HEK293 (cell line): ENCODE data around the gene DDN.
A peak's percentile ranks its signal among the peaks of the same experiment; 100 is the strongest.

Experiments used
- FEZF1 ChIP-seq: fragments of 450-650 bp; formaldehyde crosslinking; IDR thresholded peaks from 2 replicates; pipeline ENCODE4 v1.5.1; 2016; ENCODE audit warnings: missing biosample characterization, missing genetic modification characterization
- PRDM1 ChIP-seq: fragments of 450-650 bp; formaldehyde crosslinking; IDR thresholded peaks from 2 replicates; pipeline ENCODE4; 2016; ENCODE audit warnings: missing biosample characterization, missing genetic modification characterization
- RBAK ChIP-seq: fragments of 450-650 bp; formaldehyde crosslinking; IDR thresholded peaks from 2 replicates; pipeline ENCODE4 v1.5.1; 2016; ENCODE audit warnings: missing biosample characterization, missing genetic modification characterization
- SETDB1 ChIP-seq: IDR thresholded peaks from one replicate; pipeline ENCODE4 v1.6.1; 2017; ENCODE audit warnings: mild to moderate bottlenecking, low read length, moderate library complexity, mixed read lengths; ENCODE audit not compliant: insufficient read length
- SP3 ChIP-seq: fragments of 450-650 bp; formaldehyde crosslinking; IDR thresholded peaks from 2 replicates; pipeline ENCODE4 v1.5.1; 2016; ENCODE audit warnings: missing biosample characterization, missing genetic modification characterization
- YY2 ChIP-seq: fragments of 450-650 bp; formaldehyde crosslinking; IDR thresholded peaks from 2 replicates; pipeline ENCODE4 v1.5.1; 2016; ENCODE audit warnings: missing biosample characterization, missing genetic modification characterization
- ZNF174 ChIP-seq: fragments of 450-650 bp; formaldehyde crosslinking; IDR thresholded peaks from 2 replicates; pipeline ENCODE4 v1.5.0; 2017; ENCODE audit warnings: missing biosample characterization, mild to moderate bottlenecking, missing genetic modification characterization
- ZNF223 ChIP-seq: fragments of 450-650 bp; formaldehyde crosslinking; IDR thresholded peaks from 2 replicates; pipeline ENCODE4 v1.5.1; 2016; ENCODE audit warnings: missing biosample characterization, missing genetic modification characterization
- ZNF23 ChIP-seq: fragments of 450-650 bp; formaldehyde crosslinking; IDR thresholded peaks from 2 replicates; pipeline ENCODE4 v1.5.1; 2016; ENCODE audit warnings: missing biosample characterization, missing genetic modification characterization, borderline replicate concordance
- ZNF350 ChIP-seq: fragments of 450-650 bp; formaldehyde crosslinking; IDR thresholded peaks from 2 replicates; pipeline ENCODE4 v1.5.0; 2017; ENCODE audit warnings: missing biosample characterization, mild to moderate bottlenecking, missing genetic modification characterization
- ZNF521 ChIP-seq: fragments of 450-650 bp; formaldehyde crosslinking; IDR thresholded peaks from 2 replicates; pipeline ENCODE4 v1.5.1; 2017; ENCODE audit warnings: missing biosample characterization, mild to moderate bottlenecking, missing genetic modification characterization
- ZNF600 ChIP-seq: fragments of 450-650 bp; formaldehyde crosslinking; IDR thresholded peaks from 2 replicates; pipeline ENCODE4 v1.5.1; 2016; ENCODE audit warnings: missing biosample characterization, missing genetic modification characterization
- ZNF623 ChIP-seq: fragments of 450-650 bp; formaldehyde crosslinking; IDR thresholded peaks from 2 replicates; pipeline ENCODE4 v1.5.1; 2016; ENCODE audit warnings: missing biosample characterization, missing genetic modification characterization
- ZNF629 ChIP-seq: fragments of 450-650 bp; formaldehyde crosslinking; IDR thresholded peaks from 2 replicates; pipeline ENCODE4 v1.5.1; 2017; ENCODE audit warnings: missing biosample characterization, missing genetic modification characterization
- ZNF654 ChIP-seq: fragments of 450-650 bp; formaldehyde crosslinking; IDR thresholded peaks from 2 replicates; pipeline ENCODE4 v1.5.1; 2016; ENCODE audit warnings: low read depth, missing biosample characterization, missing genetic modification characterization
- ZNF664 ChIP-seq: fragments of 450-650 bp; formaldehyde crosslinking; IDR thresholded peaks from 2 replicates; pipeline ENCODE4 v1.5.1; 2016; ENCODE audit warnings: missing biosample characterization, missing genetic modification characterization
- ZNF677 ChIP-seq: fragments of 450-650 bp; IDR thresholded peaks from 2 replicates; pipeline ENCODE4 v1.5.0; 2018; ENCODE audit warnings: missing biosample characterization, mild to moderate bottlenecking, missing genetic modification characterization, moderate library complexity
- ZNF707 ChIP-seq: fragments of 450-650 bp; formaldehyde crosslinking; IDR thresholded peaks from 2 replicates; pipeline ENCODE4 v1.5.1; 2016; ENCODE audit warnings: missing biosample characterization, missing genetic modification characterization
- ZNF776 ChIP-seq: fragments of 450-650 bp; formaldehyde crosslinking; IDR thresholded peaks from 2 replicates; pipeline ENCODE4 v1.5.0; 2017; ENCODE audit warnings: missing biosample characterization, missing genetic modification characterization, borderline replicate concordance
- ZNF791 ChIP-seq: fragments of 450-650 bp; formaldehyde crosslinking; IDR thresholded peaks from 2 replicates; pipeline ENCODE4 v1.5.1; 2016; ENCODE audit warnings: missing biosample characterization, missing genetic modification characterization
- ZNF830 ChIP-seq: fragments of 450-650 bp; IDR thresholded peaks from 2 replicates; pipeline ENCODE4 v1.5.0; 2018; ENCODE audit warnings: missing biosample characterization, missing genetic modification characterization, low read depth, mild to moderate bottlenecking, moderate library complexity
- ZNF843 ChIP-seq: fragments of 450-650 bp; formaldehyde crosslinking; IDR thresholded peaks from 2 replicates; pipeline ENCODE4 v1.5.1; 2016; ENCODE audit warnings: missing biosample characterization, missing genetic modification characterization
- TF ChIP-seq, protein P1 (sequence below): fragments of 450-650 bp; formaldehyde crosslinking; IDR thresholded peaks from 2 replicates; pipeline ENCODE4 v1.5.1; 2016; ENCODE audit warnings: missing biosample characterization, missing genetic modification characterization
- TF ChIP-seq, protein P2 (sequence below): fragments of 450-650 bp; formaldehyde crosslinking; IDR thresholded peaks from 2 replicates; pipeline ENCODE4 v1.5.1; 2016; ENCODE audit warnings: missing biosample characterization, missing genetic modification characterization
- TF ChIP-seq, protein P3 (sequence below): fragments of 450-650 bp; formaldehyde crosslinking; IDR thresholded peaks from 2 replicates; pipeline ENCODE4 v1.5.1; 2017; ENCODE audit warnings: missing biosample characterization, missing genetic modification characterization
- TF ChIP-seq, protein P4 (sequence below): fragments of 450-650 bp; formaldehyde crosslinking; IDR thresholded peaks from 2 replicates; pipeline ENCODE4 v1.5.1; 2016; ENCODE audit warnings: missing biosample characterization, missing genetic modification characterization
- TF ChIP-seq, protein P5 (sequence below): fragments of 450-650 bp; formaldehyde crosslinking; IDR thresholded peaks from 2 replicates; pipeline ENCODE4 v1.5.1; 2016; ENCODE audit warnings: missing biosample characterization, missing genetic modification characterization
- TF ChIP-seq, protein P6 (sequence below): fragments of 450-650 bp; formaldehyde crosslinking; IDR thresholded peaks from 2 replicates; pipeline ENCODE4 v1.5.1; 2016; ENCODE audit warnings: missing biosample characterization, missing genetic modification characterization
- TF ChIP-seq, protein P7 (sequence below): fragments of 450-650 bp; IDR thresholded peaks from 2 replicates; pipeline ENCODE4 v1.5.1; 2018; ENCODE audit warnings: missing biosample characterization, mild to moderate bottlenecking, missing genetic modification characterization

The DDN gene

DNA sequence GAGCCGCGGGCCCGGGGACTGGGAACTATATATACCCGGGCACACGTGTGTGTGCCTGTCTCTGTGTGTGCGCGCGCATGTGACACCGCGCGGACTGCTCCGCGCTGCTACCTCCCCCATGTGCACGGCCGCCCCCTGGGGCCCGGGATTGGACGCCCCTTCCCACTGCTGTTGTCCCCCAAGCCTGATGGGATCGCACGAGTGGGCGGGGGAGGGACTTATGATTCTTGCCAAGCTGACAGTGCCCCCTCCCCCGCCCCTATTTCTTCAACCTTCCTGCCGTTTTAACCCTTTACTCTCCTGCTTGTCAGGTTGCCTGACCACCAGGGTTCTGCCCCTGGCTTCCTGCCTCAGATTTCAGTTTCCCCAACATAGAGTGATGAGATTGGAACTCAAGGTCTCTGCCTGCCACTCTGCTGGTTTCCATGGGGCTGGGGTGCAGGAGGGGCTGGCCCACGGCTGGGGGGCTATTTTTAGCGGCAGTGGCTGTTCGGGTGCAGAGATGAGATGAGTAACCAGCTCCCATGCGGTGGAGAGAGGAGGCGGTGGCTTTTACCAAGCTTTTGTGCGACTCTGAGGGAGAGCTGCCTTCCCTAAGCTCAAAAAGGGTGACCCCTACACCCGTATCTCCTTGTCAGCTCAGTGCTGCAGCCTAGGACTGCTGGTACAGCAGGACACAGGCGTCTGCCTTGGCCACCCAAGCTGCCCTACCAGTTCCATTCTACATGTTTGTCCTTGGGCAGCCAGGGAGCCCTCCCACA, at the start of gene DDN (continued):
- peak; percentile 40; the same call in 1 of the 2 replicates for TF ChIP-seq ZNF629 (tag by site-specific recombination)
- TF ChIP-seq, protein P1, sequence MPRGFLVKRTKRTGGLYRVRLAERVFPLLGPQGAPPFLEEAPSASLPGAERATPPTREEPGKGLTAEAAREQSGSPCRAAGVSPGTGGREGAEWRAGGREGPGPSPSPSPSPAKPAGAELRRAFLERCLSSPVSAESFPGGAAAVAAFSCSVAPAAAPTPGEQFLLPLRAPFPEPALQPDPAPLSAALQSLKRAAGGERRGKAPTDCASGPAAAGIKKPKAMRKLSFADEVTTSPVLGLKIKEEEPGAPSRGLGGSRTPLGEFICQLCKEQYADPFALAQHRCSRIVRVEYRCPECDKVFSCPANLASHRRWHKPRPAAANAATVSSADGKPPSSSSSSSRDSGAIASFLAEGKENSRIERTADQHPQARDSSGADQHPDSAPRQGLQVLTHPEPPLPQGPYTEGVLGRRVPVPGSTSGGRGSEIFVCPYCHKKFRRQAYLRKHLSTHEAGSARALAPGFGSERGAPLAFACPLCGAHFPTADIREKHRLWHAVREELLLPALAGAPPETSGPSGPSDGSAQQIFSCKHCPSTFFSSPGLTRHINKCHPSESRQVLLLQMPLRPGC (tag by site-specific recombination): no peak
- no peak for TF ChIP-seq ZNF664 (tag by site-specific recombination)
- no peak for TF ChIP-seq PRDM1 (tag by site-specific recombination)
- no peak for TF ChIP-seq YY2 (tag by site-specific recombination)
- TF ChIP-seq, protein P2, sequence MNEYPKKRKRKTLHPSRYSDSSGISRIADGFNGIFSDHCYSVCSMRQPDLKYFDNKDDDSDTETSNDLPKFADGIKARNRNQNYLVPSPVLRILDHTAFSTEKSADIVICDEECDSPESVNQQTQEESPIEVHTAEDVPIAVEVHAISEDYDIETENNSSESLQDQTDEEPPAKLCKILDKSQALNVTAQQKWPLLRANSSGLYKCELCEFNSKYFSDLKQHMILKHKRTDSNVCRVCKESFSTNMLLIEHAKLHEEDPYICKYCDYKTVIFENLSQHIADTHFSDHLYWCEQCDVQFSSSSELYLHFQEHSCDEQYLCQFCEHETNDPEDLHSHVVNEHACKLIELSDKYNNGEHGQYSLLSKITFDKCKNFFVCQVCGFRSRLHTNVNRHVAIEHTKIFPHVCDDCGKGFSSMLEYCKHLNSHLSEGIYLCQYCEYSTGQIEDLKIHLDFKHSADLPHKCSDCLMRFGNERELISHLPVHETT: 0 out of 2 replicates have a peak, but pooled peaks have one; percentile 40
- TF ChIP-seq ZNF23 (tag by site-specific recombination): no peak
- peak; percentile 76 for TF ChIP-seq SP3 (tag by site-specific recombination)
- no peak for TF ChIP-seq ZNF776 (tag by site-specific recombination)
- no peak for TF ChIP-seq ZNF791 (tag by site-specific recombination)
- no peak for TF ChIP-seq SETDB1
- TF ChIP-seq ZNF350 (tag by site-specific recombination): no peak
- TF ChIP-seq, protein P3, sequence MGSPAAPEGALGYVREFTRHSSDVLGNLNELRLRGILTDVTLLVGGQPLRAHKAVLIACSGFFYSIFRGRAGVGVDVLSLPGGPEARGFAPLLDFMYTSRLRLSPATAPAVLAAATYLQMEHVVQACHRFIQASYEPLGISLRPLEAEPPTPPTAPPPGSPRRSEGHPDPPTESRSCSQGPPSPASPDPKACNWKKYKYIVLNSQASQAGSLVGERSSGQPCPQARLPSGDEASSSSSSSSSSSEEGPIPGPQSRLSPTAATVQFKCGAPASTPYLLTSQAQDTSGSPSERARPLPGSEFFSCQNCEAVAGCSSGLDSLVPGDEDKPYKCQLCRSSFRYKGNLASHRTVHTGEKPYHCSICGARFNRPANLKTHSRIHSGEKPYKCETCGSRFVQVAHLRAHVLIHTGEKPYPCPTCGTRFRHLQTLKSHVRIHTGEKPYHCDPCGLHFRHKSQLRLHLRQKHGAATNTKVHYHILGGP (tag by site-specific recombination): no peak
- TF ChIP-seq, protein P4, sequence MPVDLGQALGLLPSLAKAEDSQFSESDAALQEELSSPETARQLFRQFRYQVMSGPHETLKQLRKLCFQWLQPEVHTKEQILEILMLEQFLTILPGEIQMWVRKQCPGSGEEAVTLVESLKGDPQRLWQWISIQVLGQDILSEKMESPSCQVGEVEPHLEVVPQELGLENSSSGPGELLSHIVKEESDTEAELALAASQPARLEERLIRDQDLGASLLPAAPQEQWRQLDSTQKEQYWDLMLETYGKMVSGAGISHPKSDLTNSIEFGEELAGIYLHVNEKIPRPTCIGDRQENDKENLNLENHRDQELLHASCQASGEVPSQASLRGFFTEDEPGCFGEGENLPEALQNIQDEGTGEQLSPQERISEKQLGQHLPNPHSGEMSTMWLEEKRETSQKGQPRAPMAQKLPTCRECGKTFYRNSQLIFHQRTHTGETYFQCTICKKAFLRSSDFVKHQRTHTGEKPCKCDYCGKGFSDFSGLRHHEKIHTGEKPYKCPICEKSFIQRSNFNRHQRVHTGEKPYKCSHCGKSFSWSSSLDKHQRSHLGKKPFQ (tag by site-specific recombination): no peak
- TF ChIP-seq ZNF830: no peak
- TF ChIP-seq, protein P5, sequence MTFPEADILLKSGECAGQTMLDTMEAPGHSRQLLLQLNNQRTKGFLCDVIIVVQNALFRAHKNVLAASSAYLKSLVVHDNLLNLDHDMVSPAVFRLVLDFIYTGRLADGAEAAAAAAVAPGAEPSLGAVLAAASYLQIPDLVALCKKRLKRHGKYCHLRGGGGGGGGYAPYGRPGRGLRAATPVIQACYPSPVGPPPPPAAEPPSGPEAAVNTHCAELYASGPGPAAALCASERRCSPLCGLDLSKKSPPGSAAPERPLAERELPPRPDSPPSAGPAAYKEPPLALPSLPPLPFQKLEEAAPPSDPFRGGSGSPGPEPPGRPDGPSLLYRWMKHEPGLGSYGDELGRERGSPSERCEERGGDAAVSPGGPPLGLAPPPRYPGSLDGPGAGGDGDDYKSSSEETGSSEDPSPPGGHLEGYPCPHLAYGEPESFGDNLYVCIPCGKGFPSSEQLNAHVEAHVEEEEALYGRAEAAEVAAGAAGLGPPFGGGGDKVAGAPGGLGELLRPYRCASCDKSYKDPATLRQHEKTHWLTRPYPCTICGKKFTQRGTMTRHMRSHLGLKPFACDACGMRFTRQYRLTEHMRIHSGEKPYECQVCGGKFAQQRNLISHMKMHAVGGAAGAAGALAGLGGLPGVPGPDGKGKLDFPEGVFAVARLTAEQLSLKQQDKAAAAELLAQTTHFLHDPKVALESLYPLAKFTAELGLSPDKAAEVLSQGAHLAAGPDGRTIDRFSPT (tag by site-specific recombination): no peak
- TF ChIP-seq ZNF843 (tag by site-specific recombination): peak; percentile 54
- TF ChIP-seq, protein P6, sequence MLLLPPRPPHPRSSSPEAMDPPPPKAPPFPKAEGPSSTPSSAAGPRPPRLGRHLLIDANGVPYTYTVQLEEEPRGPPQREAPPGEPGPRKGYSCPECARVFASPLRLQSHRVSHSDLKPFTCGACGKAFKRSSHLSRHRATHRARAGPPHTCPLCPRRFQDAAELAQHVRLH (tag by site-specific recombination): no peak; the same call in 1 of the 2 replicates
- peak; percentile 57; the same call in 1 of the 2 replicates for TF ChIP-seq ZNF600 (tag by site-specific recombination)
- TF ChIP-seq, protein P7, sequence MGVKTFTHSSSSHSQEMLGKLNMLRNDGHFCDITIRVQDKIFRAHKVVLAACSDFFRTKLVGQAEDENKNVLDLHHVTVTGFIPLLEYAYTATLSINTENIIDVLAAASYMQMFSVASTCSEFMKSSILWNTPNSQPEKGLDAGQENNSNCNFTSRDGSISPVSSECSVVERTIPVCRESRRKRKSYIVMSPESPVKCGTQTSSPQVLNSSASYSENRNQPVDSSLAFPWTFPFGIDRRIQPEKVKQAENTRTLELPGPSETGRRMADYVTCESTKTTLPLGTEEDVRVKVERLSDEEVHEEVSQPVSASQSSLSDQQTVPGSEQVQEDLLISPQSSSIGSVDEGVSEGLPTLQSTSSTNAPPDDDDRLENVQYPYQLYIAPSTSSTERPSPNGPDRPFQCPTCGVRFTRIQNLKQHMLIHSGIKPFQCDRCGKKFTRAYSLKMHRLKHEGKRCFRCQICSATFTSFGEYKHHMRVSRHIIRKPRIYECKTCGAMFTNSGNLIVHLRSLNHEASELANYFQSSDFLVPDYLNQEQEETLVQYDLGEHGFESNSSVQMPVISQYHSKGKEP (tag by site-specific recombination): no peak
- peak; percentile 20; the same call in 1 of the 2 replicates for TF ChIP-seq ZNF223 (tag by site-specific recombination)
- TF ChIP-seq RBAK: no peak
- TF ChIP-seq ZNF521: no peak
- TF ChIP-seq ZNF174: no peak
- no peak for TF ChIP-seq FEZF1 (tag by site-specific recombination)
- no peak for TF ChIP-seq ZNF623 (tag by site-specific recombination)
- TF ChIP-seq ZNF677: no peak
- no peak for TF ChIP-seq ZNF654 (tag by site-specific recombination)
- TF ChIP-seq ZNF707: no peak
